SK-N-MC (cell line): ENCODE results near the gene C4orf50.

Source experiments
- EZH2 ChIP-seq: fragments of 200-600 bp; sonication (generic); IDR thresholded peaks from one replicate; pipeline ENCODE4 v1.6.1; 2017; ENCODE audit warnings: antibody characterized with exemption
- POLR2AphosphoS5 ChIP-seq: IDR thresholded peaks from 2 replicates; pipeline ENCODE4 v1.6.1; 2012; ENCODE audit warnings: mild to moderate bottlenecking, low read depth, low read length, borderline replicate concordance

DNA sequence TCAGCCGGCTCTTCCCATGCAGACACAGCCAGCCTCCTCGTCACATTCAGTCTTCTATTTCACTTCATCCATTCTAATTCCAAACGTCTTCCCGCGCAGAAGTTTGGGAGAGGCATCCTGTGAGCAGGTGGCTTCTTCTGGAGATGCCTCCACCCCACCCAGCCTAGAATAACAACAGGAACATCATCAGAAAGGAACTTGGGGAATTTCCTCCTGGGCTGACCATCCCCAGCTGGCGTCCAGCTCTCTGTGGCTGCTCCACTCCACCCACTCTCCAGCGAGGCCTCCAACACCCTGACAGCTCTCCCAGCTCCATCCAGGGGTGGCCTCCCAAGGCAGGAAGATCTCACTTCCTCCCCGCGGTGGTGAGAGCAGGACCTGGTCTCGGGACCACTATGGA, 5.5 kb upstream of the C4orf50 start:
- TF ChIP-seq EZH2, result no peak
- no peak for TF ChIP-seq POLR2AphosphoS5
